SU-DHL-6 (cell line): ENCODE measurements around the gene MTOR.

Experiments
- CTCF ChIP-seq: fragments of 200-600 bp; sonication (generic); IDR thresholded peaks from one replicate; pipeline ENCODE4 v1.5.1; 2017; ENCODE audit warnings: antibody characterized with exemption, mild to moderate bottlenecking, low read length, moderate library complexity; ENCODE audit not compliant: insufficient read depth, poor library complexity, severe bottlenecking
- EZH2phosphoT487 ChIP-seq: fragments of 200-600 bp; sonication (generic), shearing (Covaris generic); conservative IDR thresholded peaks from 2 replicates; pipeline ENCODE4 v1.6.1; 2018; ENCODE audit warnings: mild to moderate bottlenecking, antibody characterized with exemption, low read length, moderate library complexity, mixed read lengths

GRCh38 chr1:11280719-11281376 lies 18.5 kb upstream of the MTOR start:
- TF ChIP-seq CTCF = no peak
- TF ChIP-seq EZH2phosphoT487 = no peak
